ENCODE data around the gene ASB15. TPM values are rescaled to one million over a fixed set of nuclear protein-coding genes. Genes with fewer than 3 reads are reported as not detected.

ASB15 gene
- total and polyA plus RNA-seq, 2 donors (not counting 3 experiments of a cell fraction or from before 2014, with no cell fraction given) = not detected

- FAIRE-seq = no peak
- dilution Hi-C loops (cut with MboI; ENCODE audit: extremely low pct_ligation_motif_present, low sequenced_read_pairs) = no loop called here
- Histone ChIP-seq H3K79me2 (ENCODE audit: control insufficient read depth, insufficient read depth, low read length) (peaks cover 20% of the 10 kb centered on the region), H2AFZ (ENCODE audit: low read depth, low read length) (peak overlapping the region; percentile 99), H3K9me1 (replicated peaks; ENCODE audit: control insufficient read depth, extremely low read depth, insufficient read depth, low read length) (no peaks in the 10 kb centered on the region), H4K20me1 (replicated peaks; ENCODE audit: control insufficient read depth, extremely low read depth, insufficient read depth, low read length) (no peaks in the 10 kb centered on the region), H3K27ac (ENCODE audit: insufficient read depth, low read depth, low read length) (peak overlapping the region; percentile 75), H3K9ac (replicated peaks; ENCODE audit: extremely low read depth, insufficient read depth, low read length) (peak overlapping the region; percentile 95), H3K4me1 (ENCODE audit: control insufficient read depth, extremely low read depth, insufficient read depth, low read length) (peaks cover 6% of the 10 kb centered on the region), H3K9me3 (replicated peaks; ENCODE audit: control insufficient read depth, insufficient read depth, low read length) (no peaks in the 10 kb centered on the region), H3K4me2 (ENCODE audit: insufficient read depth, low read length) (peak overlapping the region; percentile 90), H3K27me3 (ENCODE audit: control insufficient read depth in 2 of 2, insufficient read depth in 2 of 2, low read length in 2 of 2) (no peaks in the 10 kb centered on the region), H3K36me3 (ENCODE audit: control insufficient read depth in 2 of 2, extremely low read depth in 1 of 2, insufficient read depth in 2 of 2, low read length in 2 of 2) (no peaks in the 10 kb centered on the region), H3K4me3 (replicated peaks in 1 of 3; ENCODE audit: insufficient read depth in 1 of 3, low read depth in 1 of 3, low read length in 3 of 3) (peak overlapping the region; percentile 66 to 98 (median 88))
- CTCF ChIA-PET = interaction anchor here (0.6 to 2.0 kb wide), 11 partner anchors 9 to 543 kb away, joined by 3 to 20 read pairs (median 4); partner anchors contain the start of genes IQUB and WASL
- no peak for TF ChIP-seq MYC (IDR thresholded peaks at IDR 0.05; ENCODE audit: low read depth, low read length)
- TF ChIP-seq FOS (IDR thresholded peaks at IDR 0.05; ENCODE audit: borderline replicate concordance, insufficient read depth, low read length) = no peak
- TF ChIP-seq MAX (IDR thresholded peaks at IDR 0.05; ENCODE audit: insufficient read depth, insufficient read length) = no peak
- TF ChIP-seq POLR2A (IDR thresholded peaks at IDR 0.05; ENCODE audit: low read depth, low read length) = no peak
- TF ChIP-seq EZH2 (IDR thresholded peaks at IDR 0.05; ENCODE audit: borderline replicate concordance, low read depth, low read length, severe bottlenecking) = no peak
- no peak for TF ChIP-seq POLR2AphosphoS5 (IDR thresholded peaks at IDR 0.05; ENCODE audit: insufficient read depth, low read depth, low read length)
- no peak for TF ChIP-seq GATA2 (IDR thresholded peaks at IDR 0.05; ENCODE audit: insufficient read depth, insufficient read length, low read depth, low read length)
- BruUV-seq (replicated peaks) = no TSS peak
- POLR2A ChIA-PET = interaction anchor here (0.6 to 1.6 kb wide), 6 partner anchors 9 to 314 kb away, joined by 3 to 16 read pairs (median 4); partner anchors contain the start of gene IQUB
- intact Hi-C loops (cut with micrococcal nuclease) = loop anchor here (1.0 to 5.0 kb wide), 2 partner anchors 11 to 189 kb away; partner anchors contain the start of gene WASL
- DNase-seq (ENCODE audit: low read depth, low spot score) = no peak
These were observed 43.2 kb upstream of the ASB15 start for GRCh38 chr7:123558289-123558874.

- FAIRE-seq (no peak), DNase-seq (ENCODE audit: low read depth, low spot score) (no peak)
- H3K27me3 ChIP-seq (ENCODE audit: control insufficient read depth in 2 of 2, insufficient read depth in 2 of 2, low read length in 2 of 2) = no peaks in the 10 kb centered on the region
- H3K4me3 ChIP-seq (replicated peaks in 1 of 3; ENCODE audit: insufficient read depth in 1 of 3, low read depth in 1 of 3, low read length in 3 of 3) = no peak overlapping the region
- intact Hi-C loops (cut with micrococcal nuclease) = no loop called here
- H4K20me1 ChIP-seq (replicated peaks; ENCODE audit: control insufficient read depth, extremely low read depth, insufficient read depth, low read length) = no peaks in the 10 kb centered on the region
- dilution Hi-C loops (cut with MboI; ENCODE audit: extremely low pct_ligation_motif_present, low sequenced_read_pairs) = no loop called here
- H2AFZ ChIP-seq (ENCODE audit: low read depth, low read length) = no peak overlapping the region
- H3K4me2 ChIP-seq (ENCODE audit: insufficient read depth, low read length) = no peak overlapping the region
- H3K36me3 ChIP-seq (ENCODE audit: control insufficient read depth in 2 of 2, extremely low read depth in 1 of 2, insufficient read depth in 2 of 2, low read length in 2 of 2) = no peaks in the 10 kb centered on the region
- H3K9me1 ChIP-seq (replicated peaks; ENCODE audit: control insufficient read depth, extremely low read depth, insufficient read depth, low read length) = no peaks in the 10 kb centered on the region
- ChIA-PET CTCF (no interaction called here), POLR2A (no interaction called here)
- no peak overlapping the region for H3K27ac ChIP-seq (ENCODE audit: insufficient read depth, low read depth, low read length)
- no peak overlapping the region for H3K9ac ChIP-seq (replicated peaks; ENCODE audit: extremely low read depth, insufficient read depth, low read length)
- no peaks in the 10 kb centered on the region for H3K9me3 ChIP-seq (replicated peaks; ENCODE audit: control insufficient read depth, insufficient read depth, low read length)
- no peaks in the 10 kb centered on the region for H3K4me1 ChIP-seq (ENCODE audit: control insufficient read depth, extremely low read depth, insufficient read depth, low read length)
- TF ChIP-seq MYC (IDR thresholded peaks at IDR 0.05; ENCODE audit: low read depth, low read length) = no peak
- no peak for TF ChIP-seq FOS (IDR thresholded peaks at IDR 0.05; ENCODE audit: borderline replicate concordance, insufficient read depth, low read length)
- no peak for TF ChIP-seq POLR2A (IDR thresholded peaks at IDR 0.05; ENCODE audit: low read depth, low read length)
- no peak for TF ChIP-seq JUN (IDR thresholded peaks at IDR 0.05; ENCODE audit: borderline replicate concordance, insufficient read depth, insufficient read length, low read depth)
- no peak for TF ChIP-seq GATA2 (IDR thresholded peaks at IDR 0.05; ENCODE audit: insufficient read depth, insufficient read length, low read depth, low read length)
- TF ChIP-seq POLR2AphosphoS5 (IDR thresholded peaks at IDR 0.05; ENCODE audit: insufficient read depth, low read depth, low read length) = no peak
- no peak for TF ChIP-seq MAX (IDR thresholded peaks at IDR 0.05; ENCODE audit: insufficient read depth, insufficient read length)
- H3K79me2 ChIP-seq (ENCODE audit: control insufficient read depth, insufficient read depth, low read length) = peaks cover 2% of the 10 kb centered on the region
- BruUV-seq (replicated peaks) = no TSS peak
These were observed 39.5 kb upstream of the ASB15 start for GRCh38 chr7:123562121-123562520.

All from endothelial cell of umbilical vein (primary cell).